OCI-LY1 (cell line): ENCODE data around the gene RNU7-1.

Source experiments
- CTCF ChIP-seq: fragments of 200-600 bp; sonication (generic), shearing (Covaris generic); IDR thresholded peaks from 2 replicates; pipeline ENCODE4 v1.5.1; 2017; ENCODE audit warnings: mild to moderate bottlenecking, antibody characterized with exemption, low read length, moderate library complexity, mixed read lengths
- EZH2 ChIP-seq: fragments of 200-600 bp; sonication (generic), shearing (Covaris generic); IDR thresholded peaks from 2 replicates; pipeline ENCODE4 v1.8.0; 2017; ENCODE audit warnings: borderline replicate concordance, mixed run types, mild to moderate bottlenecking, antibody characterized with exemption, low read length, moderate library complexity, mixed read lengths

DNA sequence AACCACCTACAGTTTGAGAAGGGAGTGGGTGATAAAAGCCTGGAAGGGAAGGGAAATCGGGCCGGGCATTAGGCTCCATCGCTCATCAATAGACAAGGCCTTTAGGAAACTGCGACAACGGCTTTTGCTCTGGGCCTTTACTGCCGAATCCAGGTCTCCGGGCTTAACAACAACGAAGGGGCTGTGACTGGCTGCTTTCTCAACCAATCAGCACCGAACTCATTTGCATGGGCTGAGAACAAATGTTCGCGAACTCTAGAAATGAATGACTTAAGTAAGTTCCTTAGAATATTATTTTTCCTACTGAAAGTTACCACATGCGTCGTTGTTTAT is 261 bp upstream of the RNU7-1 start:
- TF ChIP-seq CTCF (no peak), EZH2 (no peak)
